Measurements from ENCODE around the gene GSN.
A peak's percentile ranks its signal among the peaks of the same experiment; 100 is the strongest.

GSN gene

DNA sequence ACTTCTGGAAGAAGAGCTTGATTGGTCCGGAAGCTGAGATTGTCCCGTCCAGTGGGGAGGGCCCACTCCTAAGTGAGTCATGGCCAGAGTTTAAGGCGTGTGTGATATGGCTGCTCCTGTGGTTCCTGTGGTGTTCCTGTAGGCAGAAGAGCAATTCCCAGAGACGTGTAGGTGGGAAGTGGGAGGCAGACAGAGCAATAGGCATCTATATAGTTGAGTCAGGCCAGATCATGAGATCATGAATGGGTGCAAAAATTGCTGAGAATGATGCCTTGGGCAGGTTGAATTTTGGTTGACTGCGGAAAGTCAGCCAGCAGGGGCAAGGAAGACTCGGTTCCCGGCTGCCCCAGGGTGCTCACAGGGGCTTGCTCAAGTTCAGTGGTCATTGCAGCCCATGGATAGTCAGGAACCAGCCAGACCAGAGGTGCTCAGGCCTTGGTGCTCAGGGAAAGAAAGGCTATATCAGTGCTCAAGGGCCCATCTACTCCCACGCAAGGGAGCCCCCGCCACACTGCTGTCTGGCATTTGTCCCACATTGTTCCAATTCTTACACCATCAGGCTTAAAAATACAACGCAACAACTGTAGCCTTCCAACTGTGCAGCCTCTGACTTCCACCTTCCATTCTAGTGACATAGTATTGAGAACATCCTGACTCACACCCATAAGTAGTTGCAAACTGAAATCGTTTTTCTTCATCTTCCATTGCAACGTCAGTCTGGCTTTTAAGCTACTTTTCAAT lies 21.0 kb upstream of the GSN start:
- DNase-seq: no peak

DNA sequence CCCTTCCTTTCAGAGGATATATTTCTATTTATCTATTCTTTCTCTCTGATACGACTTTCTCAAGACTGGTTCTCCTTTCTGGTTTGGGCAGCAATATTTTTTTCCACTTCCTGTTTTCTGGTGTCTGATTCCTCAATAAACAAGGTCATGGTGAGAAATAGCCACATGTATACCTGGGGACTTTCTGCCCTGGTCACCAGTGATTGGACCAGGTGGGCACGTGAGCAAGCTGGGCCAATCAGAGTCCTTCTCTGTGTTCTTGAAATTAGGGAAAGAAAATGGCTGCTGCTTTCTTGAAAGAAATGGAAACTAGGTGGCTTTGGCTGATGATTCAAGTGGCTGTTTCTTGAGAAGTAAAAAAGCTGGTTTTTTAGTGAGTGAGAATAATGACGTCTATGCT lies 18.4 kb upstream of the GSN start:
- DNase-seq: no peak

DNA sequence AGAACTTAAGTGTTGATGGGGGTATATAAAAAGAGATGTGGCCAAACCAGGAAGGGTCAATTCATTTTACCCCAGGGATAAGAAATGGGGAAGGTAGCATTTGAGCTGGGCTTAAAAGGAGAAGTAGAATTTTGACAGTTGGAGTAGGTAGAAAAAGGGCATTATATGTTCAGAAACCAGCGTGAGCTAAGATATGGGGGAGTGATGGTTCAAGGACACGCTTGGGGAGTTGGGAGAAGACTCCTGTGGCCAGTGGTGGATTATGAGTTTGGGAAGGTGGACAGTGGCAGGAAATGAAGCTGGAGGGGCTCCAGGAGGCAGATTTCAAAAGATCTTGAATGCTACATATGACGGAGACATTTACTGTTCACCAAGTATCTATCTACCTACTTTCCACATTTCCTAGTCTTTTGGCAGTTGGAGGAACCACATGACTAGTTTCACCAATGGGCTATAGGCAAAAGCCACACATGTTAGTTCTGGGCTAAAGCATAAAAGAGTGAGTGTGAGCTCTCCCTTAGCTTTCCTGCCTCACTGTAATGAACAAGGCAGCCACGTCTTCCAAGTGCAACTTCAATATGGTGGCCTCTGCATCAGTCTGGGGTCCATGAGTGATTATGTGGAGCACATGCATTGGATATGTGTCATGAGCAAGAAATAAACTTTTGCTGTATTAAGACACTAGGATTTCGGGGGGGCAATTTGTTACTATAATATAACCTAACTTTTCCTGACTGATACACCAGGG lies 15.7 kb upstream of the GSN start:
- no peak for DNase-seq

DNA sequence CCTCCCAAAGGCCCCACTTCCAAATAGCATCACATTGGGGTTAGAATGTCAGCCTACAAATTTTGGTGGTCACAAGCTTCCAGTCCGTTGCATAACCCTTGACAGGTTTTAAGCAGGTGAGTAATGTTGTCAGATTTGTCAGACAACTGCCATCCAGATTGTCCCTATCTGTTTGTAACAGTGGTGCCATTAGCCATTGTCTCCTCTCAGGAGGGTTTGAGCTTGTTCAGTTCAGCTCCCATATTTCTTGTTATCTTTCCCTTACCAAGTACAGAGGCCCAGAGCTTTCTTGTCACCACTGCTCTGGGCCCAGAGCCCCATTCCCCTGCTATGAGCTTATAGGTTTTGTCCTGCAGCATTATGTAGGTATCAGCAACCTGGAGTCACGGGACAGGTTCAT lies 14.8 kb upstream of the GSN start:
- no peak for DNase-seq

DNA sequence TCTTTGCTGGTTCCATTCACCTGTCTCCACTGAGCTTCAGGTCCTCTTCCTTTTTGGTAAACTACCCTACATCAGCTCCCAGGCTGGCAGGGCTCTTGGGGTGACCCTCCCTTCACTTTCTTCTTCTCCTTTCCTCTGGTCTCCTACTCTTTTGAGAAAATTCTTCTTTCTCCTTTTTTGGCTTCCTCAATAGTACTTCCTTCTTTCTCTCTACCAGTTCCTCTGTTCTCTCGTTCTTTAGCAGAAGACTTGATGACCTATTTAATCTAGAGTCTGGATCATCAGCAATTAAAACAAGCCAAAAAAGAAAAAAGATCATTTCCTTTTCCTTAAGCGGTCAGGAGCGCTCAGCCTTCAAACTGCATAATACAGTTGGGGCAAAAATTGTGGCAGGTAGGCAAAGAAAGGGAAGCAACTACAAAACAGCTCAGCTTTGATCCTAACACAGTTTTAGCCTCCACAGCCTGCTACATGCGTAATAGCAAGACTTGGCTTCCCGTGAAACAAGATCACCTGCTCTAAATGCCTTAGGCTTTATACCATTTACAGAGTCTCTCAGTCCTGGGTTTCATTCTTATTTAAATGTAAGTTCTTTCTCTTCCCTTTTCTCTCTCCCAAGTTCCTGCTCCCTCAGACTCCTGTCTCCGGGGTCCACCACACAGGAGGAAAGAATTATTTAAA lies 14.0 kb upstream of the GSN start:
- DNase-seq: no peak

DNA sequence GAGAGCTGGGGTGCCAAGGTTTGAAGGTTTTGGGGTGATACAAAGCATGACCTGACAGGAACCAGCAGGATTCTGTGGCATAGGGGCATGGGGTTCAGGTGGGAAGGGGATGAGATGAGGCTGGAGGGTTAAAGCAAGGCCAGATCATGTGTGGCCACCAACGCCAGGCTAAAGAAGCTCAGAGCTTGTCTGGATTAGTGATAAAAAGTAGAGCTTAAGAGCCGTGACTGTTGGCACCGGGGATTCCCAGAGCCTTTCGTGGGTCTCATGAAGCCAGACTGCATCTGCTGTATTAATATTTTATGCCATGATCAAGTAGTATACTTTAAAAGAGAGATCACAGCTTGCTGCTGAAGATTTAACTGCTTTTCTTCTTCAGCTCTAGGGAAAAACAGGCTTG lies 8.5 kb upstream of the GSN start:
- DNase-seq: no peak

DNA sequence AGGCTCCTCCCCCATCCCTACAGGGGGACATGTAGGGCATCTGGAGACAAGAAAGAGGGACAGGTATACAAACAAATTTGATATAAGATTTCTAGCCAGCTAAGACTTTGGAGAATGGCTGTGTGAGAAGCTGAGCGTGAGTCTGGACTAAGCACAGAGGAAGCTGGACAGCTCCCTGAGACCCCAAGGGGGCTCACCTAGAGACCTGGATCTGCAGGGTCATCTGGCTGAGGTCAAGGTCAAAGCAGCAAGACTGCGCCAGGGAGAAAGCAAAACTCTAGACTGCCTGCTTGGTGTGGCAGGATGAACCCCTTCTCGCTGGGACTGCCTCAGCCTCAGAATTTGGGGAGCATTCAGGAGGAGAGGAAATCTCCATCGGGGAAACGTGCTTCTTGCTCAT lies 8.0 kb upstream of the GSN start:
- no peak for DNase-seq

DNA sequence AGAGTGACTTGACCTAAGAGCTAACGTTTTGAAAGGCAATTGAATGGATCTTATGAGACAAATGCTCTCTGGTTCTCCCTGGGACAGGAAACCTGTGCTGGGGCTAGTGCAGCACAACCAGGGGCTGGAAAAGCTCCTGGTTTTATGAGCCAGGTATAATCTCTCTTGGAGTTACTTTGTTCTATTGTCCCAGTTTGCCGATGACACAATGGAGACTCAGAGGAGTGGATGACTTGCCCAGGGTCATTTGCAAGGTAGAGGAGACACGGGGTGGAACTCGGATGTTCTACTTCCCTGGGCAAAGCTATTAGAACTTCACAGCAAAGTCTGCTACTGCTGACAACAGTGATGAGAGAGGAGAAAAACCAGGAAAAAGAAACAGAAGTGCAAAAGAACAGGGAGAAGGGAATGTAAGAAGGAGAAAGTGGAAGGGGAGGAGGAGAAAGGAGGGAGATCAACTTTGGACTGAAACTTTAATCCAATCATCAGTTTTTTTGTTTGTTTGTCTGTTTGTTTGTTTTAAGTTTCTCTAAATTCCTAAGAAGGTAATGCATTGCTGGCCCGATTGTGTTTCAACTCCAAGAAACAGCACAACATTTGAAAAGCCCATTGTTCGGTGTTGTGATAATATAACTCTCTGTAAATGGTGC lies 7.4 kb upstream of the GSN start:
- no peak for DNase-seq

DNA sequence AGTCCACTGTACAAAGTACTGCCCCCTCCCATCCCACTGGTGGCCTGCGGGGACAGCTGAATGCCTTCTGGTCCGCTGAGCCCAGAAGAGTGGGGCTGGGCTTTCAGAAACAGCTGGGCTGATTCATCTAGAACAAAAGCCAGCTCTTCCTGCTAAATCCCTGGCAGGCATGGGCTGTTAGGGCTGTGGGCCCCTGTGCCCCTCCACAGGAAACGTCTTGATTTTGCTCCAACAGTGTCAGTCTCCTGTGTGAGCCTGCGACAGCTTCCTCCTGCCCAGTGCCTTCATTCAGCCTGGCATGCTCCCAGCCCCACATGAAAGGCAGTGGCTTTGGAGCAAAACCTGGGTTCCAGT lies 6.9 kb upstream of the GSN start:
- DNase-seq: peak; percentile 78

DNA sequence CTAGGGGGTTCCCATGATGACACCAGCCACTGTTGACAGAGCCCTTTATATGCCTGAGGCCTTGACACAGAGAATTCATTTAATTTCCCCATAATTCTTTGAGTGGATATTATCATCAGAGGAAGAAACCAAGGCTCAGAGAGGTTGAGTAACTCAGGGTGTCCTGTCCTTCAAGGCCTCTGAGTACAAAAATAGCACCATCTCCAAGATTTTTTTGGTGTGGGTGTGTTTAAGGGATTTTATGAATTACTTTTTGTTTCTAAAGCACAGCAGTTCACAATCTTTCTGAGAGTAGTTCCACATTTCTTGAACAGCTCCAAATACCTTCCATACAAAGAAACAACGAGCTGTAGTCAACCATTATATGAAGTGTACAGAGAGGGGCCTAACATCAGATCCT lies 6.2 kb upstream of the GSN start:
- DNase-seq: no peak

DNA sequence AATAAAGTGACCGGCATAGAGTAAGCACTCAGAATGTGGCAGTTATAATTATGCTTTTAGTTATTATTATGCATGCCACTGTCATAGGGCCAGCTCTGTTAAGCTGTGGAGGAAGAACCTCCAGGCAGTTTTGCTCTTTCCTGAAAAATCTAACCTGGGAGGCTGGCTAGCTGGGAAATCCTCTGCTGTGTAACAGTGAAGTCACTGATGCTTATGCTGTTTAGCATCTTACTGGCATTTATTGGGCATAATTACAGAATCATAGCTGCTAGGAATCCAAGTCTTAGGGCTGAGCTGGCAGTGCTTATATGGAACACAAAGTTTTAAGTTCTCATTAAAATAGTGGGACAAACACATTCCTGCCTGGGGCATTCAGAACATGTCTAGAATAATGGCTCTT lies 5.5 kb upstream of the GSN start:
- no peak for DNase-seq

DNA sequence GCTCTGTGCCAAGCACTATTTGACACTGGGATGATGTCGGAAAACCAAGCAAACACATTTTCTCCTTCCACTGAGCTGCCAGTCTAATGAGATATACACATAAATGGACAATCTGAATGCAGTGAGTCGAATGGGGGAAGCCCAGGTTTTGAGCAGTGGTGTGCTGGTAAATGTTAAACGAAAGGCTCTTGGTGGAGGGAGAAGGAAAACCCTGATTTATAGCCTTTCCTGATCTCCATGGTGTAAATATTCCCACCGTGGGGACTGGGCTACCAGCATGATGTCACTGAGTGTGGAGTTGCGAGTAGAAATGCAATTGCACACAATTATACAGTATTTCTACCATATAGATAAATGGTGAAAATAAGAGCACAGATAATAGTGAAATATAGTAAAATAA lies 5.0 kb upstream of the GSN start:
- no peak for DNase-seq

DNA sequence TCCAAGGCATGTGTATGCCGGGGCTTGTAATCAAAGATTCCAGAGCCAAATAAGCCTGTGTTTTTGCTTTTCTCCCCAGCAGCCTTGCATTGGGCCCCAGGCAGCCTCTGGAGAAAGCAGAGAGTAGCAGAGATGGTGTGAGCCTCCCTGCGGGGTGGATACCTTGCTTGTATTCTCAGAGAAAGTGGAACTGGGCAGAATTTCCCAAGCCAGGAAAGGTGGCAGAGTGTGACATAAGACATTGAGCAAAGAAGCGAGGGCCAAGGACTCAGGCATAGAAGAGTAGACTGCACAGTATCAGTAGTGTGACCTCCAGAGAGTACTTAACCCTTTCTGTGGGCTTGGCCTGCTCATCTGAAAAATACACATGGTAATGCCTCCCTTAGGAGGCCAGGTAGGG lies 1.6 kb upstream of the GSN start:
- no peak for DNase-seq

DNA sequence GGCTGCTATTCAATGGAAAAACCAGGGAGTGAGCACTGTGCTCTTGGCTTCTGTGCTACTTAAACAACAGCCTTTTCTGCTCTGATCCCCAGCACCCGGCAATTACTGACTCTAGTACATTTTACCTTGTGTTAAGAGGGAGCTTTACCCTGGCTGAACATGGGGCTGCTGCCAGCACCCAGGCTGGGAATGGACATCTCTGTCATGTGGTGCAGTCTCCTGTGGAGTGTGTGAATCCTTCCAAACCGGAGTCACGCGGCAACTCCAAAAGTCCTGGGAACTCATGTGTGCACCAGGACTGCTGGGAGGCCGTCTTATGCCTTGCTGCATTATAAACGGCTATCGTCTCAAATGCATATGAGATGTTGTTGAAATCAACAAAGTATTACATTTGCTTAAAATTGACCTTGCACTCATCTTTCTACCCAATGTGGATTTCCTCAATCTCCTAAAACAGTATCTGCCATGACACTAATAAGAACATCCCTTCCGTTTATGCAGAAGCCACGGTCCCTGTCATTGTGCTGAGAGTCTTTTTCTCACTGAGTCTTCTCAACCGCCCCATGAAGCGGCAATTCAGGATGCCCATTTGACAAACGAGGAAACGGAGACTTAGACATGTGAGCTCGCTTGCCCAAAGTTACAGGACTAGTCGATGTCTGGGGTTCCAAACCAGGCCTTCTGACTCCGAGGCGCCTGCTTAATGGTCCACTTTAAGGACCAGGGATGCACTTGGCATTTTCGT lies 884 bp upstream of the GSN start:
- no peak for DNase-seq

DNA sequence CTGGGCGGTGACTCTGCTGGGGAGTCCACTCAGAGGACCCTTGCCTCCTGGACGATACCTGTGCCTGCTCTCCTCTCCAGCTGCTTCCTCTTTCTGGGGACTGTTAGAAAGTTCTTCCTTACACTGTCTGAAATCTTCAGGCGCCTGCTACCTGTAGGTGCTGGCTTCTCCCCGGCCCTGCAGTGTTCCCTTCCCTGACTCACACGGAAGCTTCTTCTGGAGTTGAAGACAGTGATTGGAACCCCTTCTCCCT lies 562 bp downstream of the GSN start:
- no peak for DNase-seq

DNA sequence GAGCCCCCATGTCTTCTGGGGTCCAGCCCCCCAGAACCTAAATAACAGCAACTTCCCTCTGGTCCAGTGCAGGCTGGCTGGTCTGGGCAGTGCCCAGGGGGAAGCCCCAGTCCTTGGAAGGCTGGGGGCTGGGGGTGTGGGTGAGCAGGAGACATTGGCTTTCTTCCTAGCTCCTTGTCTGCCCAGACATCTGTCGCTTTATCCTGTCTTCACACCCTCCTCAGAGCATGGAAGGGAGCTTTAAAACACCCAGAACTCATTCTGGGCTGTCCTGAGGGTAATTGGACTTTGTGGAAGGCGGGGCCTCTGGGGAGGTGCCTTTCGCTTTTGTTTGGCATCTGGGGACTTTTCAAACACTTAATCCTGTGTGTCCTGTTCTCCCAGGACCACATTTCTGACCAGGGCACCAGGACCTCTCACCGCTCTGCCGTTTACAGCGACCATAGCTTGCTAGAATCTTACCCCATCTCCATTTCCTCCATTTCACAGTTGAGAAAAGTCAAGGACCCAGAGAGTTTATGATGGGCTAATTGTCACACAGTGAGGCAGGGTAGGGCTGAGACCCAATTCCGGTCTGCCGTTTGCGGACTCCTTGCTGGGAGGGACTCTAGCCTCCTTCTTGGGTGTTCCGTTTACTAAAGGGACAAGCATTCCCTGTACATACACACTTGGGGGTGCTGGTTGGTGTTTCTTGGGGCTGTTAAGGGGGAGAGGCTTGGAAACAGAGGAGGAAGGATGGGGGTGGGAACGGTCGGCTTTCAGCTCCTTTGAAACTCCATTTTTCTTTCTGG lies 1.1 kb downstream of the GSN start:
- DNase-seq: no peak

DNA sequence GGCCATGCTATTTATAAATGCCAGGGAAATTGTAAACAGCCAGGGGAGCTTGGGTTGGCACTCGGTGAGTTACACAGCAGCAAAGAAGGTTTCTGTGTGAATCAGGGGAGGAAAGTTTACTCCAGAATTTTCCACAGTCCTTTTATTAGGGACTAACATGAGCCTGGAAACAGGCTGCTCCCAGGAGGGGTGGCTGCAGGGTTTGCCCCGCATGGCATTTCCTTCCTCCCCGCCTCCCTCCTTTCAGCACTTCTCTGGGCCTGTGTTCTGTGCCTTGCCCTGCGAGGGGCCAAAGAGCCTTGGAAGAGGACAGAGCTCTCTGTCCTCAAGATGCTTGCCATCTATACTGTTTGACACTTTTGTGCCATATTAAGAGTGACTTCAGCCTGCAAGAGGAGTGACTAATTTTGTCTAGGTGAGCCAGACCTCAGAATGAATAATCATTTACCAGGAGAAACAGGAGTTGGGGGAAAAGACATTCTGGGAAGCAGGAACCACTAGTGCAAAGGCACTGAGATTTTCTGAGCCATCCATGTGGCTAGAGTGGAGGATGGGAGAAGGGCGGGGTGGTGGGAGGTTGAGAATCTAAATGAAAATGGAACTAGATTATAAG lies 1.8 kb downstream of the GSN start:
- DNase-seq: no peak

DNA sequence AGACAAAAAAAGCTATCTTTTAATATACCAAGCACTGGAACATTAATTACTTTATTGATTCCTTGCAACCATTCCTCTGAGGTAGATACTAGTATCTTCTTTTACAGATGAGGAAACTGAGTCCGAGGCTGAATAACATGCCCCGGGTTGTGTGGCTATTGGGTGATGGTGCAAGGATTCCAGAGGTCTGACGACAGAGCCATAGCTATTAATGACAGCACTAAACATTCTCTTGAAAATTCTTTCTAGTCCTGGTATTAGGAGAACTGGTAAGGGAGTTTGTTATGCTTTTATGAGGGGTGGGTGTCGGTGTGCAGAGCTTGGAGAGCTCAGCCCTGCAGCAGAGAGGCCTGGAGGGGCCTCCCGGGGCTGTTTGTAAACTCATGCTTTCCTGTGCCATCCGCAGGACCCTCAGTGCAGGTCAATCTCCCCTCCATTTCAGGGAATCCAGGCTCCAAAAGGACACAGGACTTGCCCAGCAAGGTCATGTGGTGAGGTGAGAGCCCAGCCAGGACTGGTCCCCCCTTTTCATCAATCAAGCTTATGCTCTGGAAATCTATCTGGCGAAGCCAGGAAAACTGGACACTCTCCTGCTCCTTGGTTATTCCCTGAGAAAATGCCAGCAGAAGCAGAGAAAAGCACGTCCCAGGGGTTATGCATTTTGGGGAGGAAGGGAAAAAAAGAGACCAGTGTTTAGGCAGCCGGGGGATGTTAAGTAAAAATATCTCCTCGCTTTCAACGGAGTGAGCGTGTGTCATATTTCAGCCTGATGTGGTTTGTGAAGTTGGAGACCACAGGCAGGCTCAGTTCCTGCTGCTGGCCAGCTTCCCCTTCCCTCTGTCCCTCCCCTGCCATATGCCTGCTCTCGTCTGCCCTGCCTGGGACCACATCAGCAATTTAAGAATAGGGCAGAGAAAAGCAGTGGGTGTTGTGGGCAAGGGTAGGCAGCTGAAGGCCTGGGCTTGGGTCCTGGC lies 3.7 kb downstream of the GSN start:
- DNase-seq: no peak

DNA sequence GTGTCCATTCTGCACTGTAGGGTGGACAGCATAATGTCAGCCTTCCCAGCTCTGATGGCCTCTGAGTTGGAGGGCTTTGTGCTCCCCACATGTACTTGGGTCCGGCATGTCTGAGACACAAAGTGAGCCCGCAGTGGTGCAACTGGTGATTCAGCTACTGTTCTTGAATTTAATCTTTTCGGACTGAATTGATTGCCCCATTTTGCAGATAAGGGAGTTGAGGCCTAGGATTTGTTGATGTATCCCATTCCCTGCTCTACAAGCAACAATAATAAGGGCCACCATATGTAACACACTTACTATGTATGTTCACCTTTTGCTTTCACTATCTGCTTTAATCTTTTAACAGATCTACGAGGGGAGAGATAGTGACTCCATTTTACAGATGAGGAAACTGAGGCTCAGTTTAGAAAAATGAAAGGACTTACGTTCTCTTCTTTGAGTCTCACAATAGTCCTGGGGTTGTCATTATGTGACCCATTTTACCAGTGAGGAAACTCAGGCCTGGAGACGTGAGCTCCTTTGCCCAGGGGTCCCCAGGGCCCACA lies 4.5 kb downstream of the GSN start:
- no peak for DNase-seq

DNA sequence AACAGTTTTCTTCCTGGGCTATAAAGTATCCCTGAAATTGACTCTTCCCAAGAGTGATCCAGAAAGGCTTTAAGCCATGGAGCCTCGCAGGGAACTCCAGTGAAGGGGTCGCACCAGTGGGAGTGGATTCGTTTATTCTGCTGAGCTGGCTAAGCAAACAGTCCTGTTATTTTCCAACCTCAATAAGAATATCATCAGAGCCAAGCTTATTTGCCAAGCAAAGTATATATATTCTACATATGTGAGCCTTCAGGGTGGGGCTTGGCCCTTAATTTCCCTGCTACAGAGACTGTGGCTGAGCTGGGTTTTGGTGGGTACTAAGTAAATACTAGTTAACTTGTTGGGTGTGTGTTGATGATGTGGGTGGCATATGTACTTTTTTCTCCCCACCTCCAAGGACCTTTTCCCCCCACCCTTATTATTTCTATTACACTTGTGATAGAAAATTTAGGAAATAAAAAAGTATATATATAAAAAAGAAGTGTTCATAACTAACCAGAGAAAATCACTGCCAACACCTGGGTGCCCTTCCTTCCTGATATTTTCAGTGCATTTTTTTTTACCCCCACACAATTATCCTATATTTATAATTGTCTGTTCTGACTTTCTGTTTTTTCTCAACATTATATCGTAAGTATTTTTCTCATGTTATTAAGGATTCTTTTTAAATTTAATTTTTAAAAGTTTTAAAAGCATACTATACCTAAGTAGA lies 5.3 kb downstream of the GSN start:
- no peak for DNase-seq
